ENCODE results near the gene DCC. TPM values are rescaled to one million over a fixed set of nuclear protein-coding genes. Genes with fewer than 3 reads are reported as not detected.

The DCC gene
- total and polyA plus RNA-seq, 2 experiments from 2014 or later, result 0.53 to 0.73 TPM

DNA sequence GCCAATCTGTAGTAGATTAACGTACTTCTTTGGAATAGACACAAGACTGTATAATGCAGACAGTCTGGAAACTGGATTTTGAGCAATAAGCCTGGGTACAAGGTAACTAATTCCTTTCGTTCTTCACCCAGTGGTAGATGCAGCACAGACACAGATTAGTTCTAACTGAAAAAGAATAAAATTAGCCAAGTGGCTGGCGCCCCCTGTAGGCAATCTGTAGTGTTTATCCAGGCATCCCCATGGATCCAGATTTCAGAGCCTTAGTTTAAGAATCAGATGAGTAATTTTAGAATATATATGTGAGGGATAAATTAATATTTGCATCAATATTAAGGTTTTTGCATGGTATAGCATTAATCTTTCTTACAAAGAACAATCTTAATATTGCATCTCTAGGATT is 563.9 kb downstream of the DCC start:
- Mint-ChIP-seq H3K36me3 (ENCODE audit: low read depth) (no peaks in the 10 kb centered on the region), H3K4me3 (no peak overlapping the region), H3K27me3 (ENCODE audit: insufficient read depth, low read depth, poor library complexity) (peaks cover 5% of the 10 kb centered on the region), H3K27ac (no peak overlapping the region), H3K9me3 (no peaks in the 10 kb centered on the region), H3K4me1 (no peaks in the 10 kb centered on the region; the same call in 2 of the 3 replicates)
- no peaks in the 10 kb centered on the region for H3K4me1 ChIP-seq (ENCODE audit: insufficient read depth)
- no peaks in the 10 kb centered on the region for H3K9me2 ChIP-seq (ENCODE audit: insufficient read depth)
- H3K4me2 ChIP-seq, result no peak overlapping the region
- H3K79me2 ChIP-seq (replicated peaks; ENCODE audit: insufficient read depth), result no peaks in the 10 kb centered on the region
- no peaks in the 10 kb centered on the region for H3F3A ChIP-seq (replicated peaks; ENCODE audit: low read depth)
- H3K27ac ChIP-seq (ENCODE audit: low read depth), result no peak overlapping the region
- ATAC-seq (peak; percentile 85), DNase-seq (ENCODE audit: low spot score) (peak; percentile 77)
- no peaks in the 10 kb centered on the region for H4K20me1 ChIP-seq (replicated peaks; ENCODE audit: insufficient read depth)
- no peaks in the 10 kb centered on the region for H3K27me3 ChIP-seq (ENCODE audit: insufficient read depth)
- no peak overlapping the region for H2AFZ ChIP-seq
- no peak for TF ChIP-seq ZNF331 (CRISPR knock-in tag; IDR thresholded peaks at IDR 0.05; ENCODE audit: low read depth)
- TF ChIP-seq, protein P1, sequence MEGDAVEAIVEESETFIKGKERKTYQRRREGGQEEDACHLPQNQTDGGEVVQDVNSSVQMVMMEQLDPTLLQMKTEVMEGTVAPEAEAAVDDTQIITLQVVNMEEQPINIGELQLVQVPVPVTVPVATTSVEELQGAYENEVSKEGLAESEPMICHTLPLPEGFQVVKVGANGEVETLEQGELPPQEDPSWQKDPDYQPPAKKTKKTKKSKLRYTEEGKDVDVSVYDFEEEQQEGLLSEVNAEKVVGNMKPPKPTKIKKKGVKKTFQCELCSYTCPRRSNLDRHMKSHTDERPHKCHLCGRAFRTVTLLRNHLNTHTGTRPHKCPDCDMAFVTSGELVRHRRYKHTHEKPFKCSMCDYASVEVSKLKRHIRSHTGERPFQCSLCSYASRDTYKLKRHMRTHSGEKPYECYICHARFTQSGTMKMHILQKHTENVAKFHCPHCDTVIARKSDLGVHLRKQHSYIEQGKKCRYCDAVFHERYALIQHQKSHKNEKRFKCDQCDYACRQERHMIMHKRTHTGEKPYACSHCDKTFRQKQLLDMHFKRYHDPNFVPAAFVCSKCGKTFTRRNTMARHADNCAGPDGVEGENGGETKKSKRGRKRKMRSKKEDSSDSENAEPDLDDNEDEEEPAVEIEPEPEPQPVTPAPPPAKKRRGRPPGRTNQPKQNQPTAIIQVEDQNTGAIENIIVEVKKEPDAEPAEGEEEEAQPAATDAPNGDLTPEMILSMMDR (conservative IDR thresholded peaks at IDR 0.05; ENCODE audit: low read depth in 2 of 2), result peak; percentile 72 to 97
- no peaks in the 10 kb centered on the region for H3K36me3 ChIP-seq (ENCODE audit: insufficient read depth)
- no peak overlapping the region for H3K4me3 ChIP-seq

DNA sequence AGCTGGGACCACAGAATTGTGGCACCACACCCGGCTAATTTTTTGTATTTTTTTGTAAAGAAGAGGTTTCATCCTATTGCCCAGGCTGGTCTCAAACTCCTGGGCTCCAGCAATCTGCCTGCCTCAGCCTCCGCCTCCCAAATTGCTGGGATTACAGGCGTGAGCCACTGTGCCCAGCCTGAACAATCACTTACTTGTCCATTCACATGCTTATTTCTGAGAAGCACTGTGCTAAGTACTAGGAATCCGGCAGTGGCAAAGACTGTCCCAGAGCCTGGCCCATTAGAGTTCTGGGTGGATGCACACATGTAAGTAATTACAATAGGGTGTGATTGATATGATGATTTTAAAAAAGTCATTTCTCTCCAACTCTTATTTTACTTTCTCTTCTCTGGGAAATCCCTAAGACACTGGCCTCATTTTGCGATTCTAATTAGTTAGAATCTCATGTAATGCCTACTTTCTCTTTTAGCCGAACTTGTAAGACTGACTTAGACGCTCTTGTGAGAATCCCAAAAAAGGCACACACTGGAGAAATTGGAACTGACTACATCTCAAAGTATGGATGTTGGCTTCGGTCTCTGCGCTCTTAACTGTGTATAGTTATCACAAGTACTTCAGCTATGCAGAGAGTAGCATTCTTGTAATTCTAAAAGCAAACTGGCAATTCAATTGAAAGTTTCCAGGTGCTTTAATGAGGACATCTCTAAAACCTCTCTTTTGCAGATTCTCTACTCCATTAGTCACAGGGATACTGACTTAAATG is 567.7 kb downstream of the DCC start:
- no peaks in the 10 kb centered on the region for H3K36me3 ChIP-seq (ENCODE audit: insufficient read depth)
- H3K4me3 Mint-ChIP-seq, result no peak overlapping the region
- DNase-seq (ENCODE audit: low spot score) (peak; percentile 13), ATAC-seq (peak; percentile 32; the same call in 2 of the 3 replicates)
- no peaks in the 10 kb centered on the region for H3K79me2 ChIP-seq (replicated peaks; ENCODE audit: insufficient read depth)
- no peak overlapping the region for H3K27ac Mint-ChIP-seq
- no peak overlapping the region for H2AFZ ChIP-seq
- H3K36me3 Mint-ChIP-seq (ENCODE audit: low read depth), result no peaks in the 10 kb centered on the region
- H3K4me1 Mint-ChIP-seq, result no peaks in the 10 kb centered on the region; the same call in 2 of the 3 replicates
- H3K27ac ChIP-seq (ENCODE audit: low read depth), result no peak overlapping the region
- H3K4me1 ChIP-seq (ENCODE audit: insufficient read depth), result no peaks in the 10 kb centered on the region
- no peak overlapping the region for H3K4me2 ChIP-seq
- H3K27me3 ChIP-seq (ENCODE audit: insufficient read depth), result no peaks in the 10 kb centered on the region
- no peaks in the 10 kb centered on the region for H3F3A ChIP-seq (replicated peaks; ENCODE audit: low read depth)
- H3K4me3 ChIP-seq, result no peak overlapping the region
- no peaks in the 10 kb centered on the region for H3K9me3 Mint-ChIP-seq
- H3K27me3 Mint-ChIP-seq (ENCODE audit: insufficient read depth, low read depth, poor library complexity), result no peaks in the 10 kb centered on the region
- no peaks in the 10 kb centered on the region for H4K20me1 ChIP-seq (replicated peaks; ENCODE audit: insufficient read depth)
- no peaks in the 10 kb centered on the region for H3K9me2 ChIP-seq (ENCODE audit: insufficient read depth)
- TF ChIP-seq CREB1 (CRISPR knock-in tag; IDR thresholded peaks at IDR 0.05; ENCODE audit: low read depth), result no peak
- no peak for TF ChIP-seq POLR2AphosphoS5 (IDR thresholded peaks at IDR 0.05; ENCODE audit: low read depth)
- TF ChIP-seq STAT1 (IDR thresholded peaks at IDR 0.05; ENCODE audit: unreplicated experiment), result no peak
- TF ChIP-seq, protein P2, sequence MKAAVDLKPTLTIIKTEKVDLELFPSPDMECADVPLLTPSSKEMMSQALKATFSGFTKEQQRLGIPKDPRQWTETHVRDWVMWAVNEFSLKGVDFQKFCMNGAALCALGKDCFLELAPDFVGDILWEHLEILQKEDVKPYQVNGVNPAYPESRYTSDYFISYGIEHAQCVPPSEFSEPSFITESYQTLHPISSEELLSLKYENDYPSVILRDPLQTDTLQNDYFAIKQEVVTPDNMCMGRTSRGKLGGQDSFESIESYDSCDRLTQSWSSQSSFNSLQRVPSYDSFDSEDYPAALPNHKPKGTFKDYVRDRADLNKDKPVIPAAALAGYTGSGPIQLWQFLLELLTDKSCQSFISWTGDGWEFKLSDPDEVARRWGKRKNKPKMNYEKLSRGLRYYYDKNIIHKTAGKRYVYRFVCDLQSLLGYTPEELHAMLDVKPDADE (IDR thresholded peaks at IDR 0.05), result no peak
- no peak for TF ChIP-seq ZNF331 (CRISPR knock-in tag; IDR thresholded peaks at IDR 0.05; ENCODE audit: low read depth)
- no peak for TF ChIP-seq EZH2phosphoT487 (IDR thresholded peaks at IDR 0.05; ENCODE audit: unreplicated experiment)
- TF ChIP-seq EZH2 (IDR thresholded peaks at IDR 0.05; ENCODE audit: low read depth, unreplicated experiment), result no peak
- no peak for TF ChIP-seq NANOG (IDR thresholded peaks at IDR 0.05; ENCODE audit: borderline replicate concordance)
- TF ChIP-seq, protein P3, sequence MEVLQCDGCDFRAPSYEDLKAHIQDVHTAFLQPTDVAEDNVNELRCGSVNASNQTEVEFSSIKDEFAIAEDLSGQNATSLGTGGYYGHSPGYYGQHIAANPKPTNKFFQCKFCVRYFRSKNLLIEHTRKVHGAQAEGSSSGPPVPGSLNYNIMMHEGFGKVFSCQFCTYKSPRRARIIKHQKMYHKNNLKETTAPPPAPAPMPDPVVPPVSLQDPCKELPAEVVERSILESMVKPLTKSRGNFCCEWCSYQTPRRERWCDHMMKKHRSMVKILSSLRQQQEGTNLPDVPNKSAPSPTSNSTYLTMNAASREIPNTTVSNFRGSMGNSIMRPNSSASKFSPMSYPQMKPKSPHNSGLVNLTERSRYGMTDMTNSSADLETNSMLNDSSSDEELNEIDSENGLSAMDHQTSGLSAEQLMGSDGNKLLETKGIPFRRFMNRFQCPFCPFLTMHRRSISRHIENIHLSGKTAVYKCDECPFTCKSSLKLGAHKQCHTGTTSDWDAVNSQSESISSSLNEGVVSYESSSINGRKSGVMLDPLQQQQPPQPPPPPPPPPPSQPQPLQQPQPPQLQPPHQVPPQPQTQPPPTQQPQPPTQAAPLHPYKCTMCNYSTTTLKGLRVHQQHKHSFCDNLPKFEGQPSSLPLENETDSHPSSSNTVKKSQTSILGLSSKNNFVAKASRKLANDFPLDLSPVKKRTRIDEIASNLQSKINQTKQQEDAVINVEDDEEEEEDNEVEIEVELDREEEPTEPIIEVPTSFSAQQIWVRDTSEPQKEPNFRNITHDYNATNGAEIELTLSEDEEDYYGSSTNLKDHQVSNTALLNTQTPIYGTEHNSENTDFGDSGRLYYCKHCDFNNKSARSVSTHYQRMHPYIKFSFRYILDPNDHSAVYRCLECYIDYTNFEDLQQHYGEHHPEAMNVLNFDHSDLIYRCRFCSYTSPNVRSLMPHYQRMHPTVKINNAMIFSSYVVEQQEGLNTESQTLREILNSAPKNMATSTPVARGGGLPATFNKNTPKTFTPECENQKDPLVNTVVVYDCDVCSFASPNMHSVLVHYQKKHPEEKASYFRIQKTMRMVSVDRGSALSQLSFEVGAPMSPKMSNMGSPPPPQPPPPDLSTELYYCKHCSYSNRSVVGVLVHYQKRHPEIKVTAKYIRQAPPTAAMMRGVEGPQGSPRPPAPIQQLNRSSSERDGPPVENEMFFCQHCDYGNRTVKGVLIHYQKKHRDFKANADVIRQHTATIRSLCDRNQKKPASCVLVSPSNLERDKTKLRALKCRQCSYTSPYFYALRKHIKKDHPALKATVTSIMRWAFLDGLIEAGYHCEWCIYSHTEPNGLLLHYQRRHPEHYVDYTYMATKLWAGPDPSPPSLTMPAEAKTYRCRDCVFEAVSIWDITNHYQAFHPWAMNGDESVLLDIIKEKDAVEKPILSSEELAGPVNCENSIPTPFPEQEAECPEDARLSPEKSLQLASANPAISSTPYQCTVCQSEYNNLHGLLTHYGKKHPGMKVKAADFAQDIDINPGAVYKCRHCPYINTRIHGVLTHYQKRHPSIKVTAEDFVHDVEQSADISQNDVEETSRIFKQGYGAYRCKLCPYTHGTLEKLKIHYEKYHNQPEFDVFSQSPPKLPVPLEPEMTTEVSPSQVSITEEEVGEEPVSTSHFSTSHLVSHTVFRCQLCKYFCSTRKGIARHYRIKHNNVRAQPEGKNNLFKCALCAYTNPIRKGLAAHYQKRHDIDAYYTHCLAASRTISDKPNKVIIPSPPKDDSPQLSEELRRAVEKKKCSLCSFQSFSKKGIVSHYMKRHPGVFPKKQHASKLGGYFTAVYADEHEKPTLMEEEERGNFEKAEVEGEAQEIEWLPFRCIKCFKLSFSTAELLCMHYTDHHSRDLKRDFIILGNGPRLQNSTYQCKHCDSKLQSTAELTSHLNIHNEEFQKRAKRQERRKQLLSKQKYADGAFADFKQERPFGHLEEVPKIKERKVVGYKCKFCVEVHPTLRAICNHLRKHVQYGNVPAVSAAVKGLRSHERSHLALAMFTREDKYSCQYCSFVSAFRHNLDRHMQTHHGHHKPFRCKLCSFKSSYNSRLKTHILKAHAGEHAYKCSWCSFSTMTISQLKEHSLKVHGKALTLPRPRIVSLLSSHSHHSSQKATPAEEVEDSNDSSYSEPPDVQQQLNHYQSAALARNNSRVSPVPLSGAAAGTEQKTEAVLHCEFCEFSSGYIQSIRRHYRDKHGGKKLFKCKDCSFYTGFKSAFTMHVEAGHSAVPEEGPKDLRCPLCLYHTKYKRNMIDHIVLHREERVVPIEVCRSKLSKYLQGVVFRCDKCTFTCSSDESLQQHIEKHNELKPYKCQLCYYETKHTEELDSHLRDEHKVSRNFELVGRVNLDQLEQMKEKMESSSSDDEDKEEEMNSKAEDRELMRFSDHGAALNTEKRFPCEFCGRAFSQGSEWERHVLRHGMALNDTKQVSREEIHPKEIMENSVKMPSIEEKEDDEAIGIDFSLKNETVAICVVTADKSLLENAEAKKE (CRISPR knock-in tag; IDR thresholded peaks at IDR 0.05), result no peak

Data from GM23338 (cell line).